ENCODE data around the gene EXOSC7.

EXOSC7 gene

GRCh38 chr3:45056608-45057301 is 80.7 kb downstream of the EXOSC7 start:
- no peak for FAIRE-seq

- FAIRE-seq: no peak
Measured at GRCh38 chr3:45057557-45057956, 81.5 kb downstream of the EXOSC7 start.

- FAIRE-seq: no peak
Measured at GRCh38 chr3:45059132-45059531, 83.1 kb downstream of the EXOSC7 start.

- FAIRE-seq: no peak
Measured at GRCh38 chr3:45060165-45060892, 84.3 kb downstream of the EXOSC7 start.

Measured in colon (tissue), 2 donors.